NCI-H187 treated with DMSO at 0.1 percent for 48 hours (cell line): ENCODE data around the gene ARHGEF33.

Source experiments
- DNase-seq: peaks from one replicate; lab custom pipeline; 2025; lab: John Stamatoyannopoulos, UW

Gene ARHGEF33

DNA sequence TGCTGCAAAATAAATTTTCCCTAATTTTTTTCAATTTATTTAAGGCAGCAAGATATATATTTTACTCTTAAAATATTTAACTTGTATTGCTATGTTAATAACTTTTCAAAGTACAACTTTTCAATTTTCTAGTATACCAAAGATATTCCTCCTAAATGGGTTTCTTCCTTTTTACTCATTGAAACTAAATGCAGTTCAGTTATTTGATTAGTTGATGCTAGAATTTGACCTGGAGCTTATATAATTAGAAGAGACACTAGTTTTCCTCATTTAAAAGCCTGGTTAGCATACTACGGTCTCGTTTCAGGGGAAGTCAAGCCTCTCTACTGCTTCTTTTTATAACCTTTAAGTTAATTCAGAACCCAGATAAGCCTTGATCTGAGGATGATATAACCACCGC lies at the start of gene ARHGEF33:
TSS of gene ARHGEF33 (plus strand) at position 301 of the 400 bp plus-strand sequence. CDS start 29,573 bp downstream, outside the sequence.
- DNase-seq: no peak

DNA sequence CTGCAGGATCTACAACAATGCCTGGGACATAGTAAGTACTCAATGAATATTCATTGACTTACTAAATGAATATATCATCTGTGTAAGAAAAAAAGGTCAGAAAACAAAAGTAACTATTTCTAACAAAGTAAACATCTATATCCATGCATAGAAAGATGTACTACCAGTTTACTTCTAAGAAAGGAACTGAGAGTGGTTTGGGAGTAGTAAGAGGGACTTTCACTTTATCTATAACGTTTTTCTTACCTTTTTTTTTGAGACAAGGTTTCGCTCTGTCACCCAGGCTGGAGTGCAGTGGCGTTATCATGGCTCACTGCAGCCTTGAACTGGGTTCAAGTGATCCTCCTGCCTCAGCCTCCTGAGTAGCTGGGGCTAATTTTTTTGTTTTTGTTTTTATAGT lies 39.6 kb upstream of the ARHGEF33 start:
- DNase-seq: no peak

DNA sequence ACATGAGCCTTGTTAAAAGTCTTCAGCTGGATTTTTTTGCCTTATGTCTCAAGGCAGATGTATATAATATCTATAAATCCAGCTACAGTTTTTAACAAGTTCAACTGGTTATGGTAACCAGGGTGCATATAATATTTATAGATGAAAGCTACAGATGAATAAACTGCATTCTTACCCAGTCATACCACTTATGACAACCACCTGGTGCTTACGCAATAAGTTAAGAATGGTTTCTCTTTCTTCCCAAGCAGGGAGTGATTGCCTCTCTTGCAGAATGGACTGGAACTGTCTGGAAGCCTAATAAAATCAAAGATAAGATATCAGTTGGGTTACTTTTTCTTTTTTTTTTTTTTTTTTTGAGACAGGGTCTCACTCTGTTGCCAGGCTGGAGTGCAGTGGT lies 33.5 kb upstream of the ARHGEF33 start:
- no peak for DNase-seq

DNA sequence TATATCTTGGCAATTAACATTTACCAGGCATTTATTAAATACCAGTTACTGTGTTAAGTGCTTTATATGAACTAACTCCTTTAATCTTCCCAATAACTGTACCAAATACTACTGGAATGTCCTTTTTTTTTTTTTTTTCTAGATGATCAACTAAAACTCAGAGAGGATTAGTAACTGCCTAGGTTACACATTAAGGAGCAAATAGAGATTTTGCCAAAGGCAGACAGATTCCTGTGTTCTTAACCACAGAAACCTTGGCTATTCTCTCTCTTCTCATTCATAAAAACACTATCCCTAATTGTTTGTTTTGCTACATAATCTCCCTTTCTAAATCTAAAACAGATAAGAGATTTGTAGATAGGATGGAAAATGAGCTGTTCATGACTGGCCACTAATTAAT lies 27.2 kb upstream of the ARHGEF33 start:
- DNase-seq: no peak

DNA sequence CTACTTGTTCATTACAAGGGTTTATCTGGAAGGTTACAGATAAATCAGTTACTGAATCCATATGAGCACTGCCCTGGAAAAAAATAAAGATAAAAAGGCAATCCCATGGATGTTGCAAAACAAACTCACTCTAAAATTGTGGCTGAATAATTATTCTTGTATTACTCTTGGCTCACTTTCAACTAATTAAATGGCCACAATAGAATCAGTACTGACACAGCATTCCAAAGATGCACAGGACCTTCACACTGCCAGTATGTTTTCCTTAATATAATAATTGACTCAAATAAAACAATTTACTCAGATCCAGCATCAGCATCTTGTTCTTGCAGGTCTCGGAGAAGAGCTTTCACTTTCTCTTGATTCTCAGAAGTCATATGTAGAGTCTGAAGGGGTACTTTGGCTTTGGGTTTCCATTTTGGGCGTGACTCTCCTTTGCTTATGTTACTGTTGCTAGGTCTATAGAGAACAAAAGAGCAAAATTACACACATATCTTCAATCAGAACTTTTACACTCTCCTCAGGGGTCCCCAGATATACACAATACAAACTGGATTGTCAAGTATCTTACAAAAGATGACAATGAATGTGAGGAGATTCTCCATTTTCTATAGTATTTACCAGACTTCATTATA lies 26.5 kb upstream of the ARHGEF33 start:
- no peak for DNase-seq

DNA sequence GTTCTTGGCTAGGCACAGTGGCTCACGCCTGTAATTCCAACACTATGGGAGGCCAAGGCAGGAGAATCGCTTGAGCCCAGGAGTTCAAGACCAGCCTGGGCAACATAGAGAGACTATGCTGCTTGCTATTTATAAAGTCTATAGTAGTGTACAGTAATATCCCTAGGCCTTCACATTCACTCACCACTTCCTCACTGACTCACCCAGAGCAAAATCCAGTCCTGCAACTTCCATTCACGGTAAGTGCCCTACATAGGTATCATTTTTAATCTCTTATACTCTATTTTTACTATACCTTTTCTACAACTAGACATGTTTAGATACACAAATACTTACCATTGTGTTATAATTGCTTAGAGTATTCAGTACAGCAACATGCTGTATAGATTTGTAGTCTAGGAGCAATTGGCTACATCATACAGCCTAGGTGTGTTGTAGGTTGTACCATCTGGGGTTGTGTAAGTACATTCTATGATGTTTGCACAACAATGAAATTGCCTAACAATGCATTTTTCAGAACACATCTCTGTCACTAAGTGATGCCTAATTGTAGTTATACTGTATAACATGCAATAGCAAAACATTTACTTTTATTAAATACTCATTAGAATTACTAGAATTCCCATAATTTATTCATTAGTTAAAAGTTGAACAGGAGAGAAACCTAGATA lies 22.8 kb upstream of the ARHGEF33 start:
- no peak for DNase-seq

DNA sequence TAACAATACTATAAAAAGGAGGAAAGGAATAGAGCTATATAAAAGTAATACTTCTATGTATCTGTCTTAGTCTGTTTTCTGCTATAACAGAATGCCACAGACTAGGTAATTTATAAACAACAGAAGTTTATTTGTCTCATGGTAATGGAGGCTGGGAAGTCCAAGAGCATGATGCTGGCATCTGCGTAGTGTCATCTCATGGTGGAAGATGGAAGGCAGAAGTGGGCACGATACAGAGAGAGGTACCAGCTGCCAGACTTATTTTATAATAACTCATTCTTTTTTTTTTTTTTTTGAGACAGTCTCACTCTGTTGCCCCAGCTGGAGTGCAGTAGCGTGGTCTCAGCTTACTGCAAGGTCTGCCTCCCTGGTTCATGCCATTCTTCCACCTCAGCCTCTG lies 18.2 kb upstream of the ARHGEF33 start:
- DNase-seq: no peak

DNA sequence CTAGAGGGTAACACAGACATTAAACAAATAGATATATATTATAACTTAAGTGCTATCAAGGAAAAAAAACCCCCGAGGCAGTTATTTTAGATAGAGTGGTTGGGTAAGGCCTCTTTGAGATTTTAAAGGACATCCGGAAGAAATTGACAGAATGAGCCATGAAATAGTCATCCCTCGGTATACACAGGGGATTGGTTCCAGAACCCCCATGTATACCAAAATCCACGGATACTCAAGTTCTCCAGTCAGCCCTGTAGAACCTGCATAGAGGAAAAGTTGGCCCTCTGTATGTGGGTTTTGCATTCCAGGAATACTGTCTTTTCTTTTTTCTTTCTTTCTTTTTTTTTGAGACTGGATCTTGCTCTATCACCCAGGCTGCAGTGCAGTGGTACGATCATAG lies 15.9 kb upstream of the ARHGEF33 start:
- no peak for DNase-seq

DNA sequence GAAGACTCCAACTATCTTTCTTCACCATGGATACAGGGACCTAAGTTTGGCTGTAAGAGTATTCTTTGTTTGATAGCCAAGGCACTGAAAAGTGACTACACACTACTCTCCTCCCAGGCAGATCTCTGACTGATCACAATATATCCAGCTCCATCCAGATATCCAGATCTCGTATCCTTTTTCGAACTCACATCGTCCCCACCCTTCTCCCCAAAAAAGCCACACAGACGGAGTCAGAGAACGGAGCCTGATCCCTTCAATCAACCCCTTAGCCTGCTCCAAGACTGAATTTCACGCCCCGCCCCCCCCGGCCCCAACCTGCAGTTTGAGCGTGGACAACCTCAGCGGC lies 14.5 kb upstream of the ARHGEF33 start:
- no peak for DNase-seq

DNA sequence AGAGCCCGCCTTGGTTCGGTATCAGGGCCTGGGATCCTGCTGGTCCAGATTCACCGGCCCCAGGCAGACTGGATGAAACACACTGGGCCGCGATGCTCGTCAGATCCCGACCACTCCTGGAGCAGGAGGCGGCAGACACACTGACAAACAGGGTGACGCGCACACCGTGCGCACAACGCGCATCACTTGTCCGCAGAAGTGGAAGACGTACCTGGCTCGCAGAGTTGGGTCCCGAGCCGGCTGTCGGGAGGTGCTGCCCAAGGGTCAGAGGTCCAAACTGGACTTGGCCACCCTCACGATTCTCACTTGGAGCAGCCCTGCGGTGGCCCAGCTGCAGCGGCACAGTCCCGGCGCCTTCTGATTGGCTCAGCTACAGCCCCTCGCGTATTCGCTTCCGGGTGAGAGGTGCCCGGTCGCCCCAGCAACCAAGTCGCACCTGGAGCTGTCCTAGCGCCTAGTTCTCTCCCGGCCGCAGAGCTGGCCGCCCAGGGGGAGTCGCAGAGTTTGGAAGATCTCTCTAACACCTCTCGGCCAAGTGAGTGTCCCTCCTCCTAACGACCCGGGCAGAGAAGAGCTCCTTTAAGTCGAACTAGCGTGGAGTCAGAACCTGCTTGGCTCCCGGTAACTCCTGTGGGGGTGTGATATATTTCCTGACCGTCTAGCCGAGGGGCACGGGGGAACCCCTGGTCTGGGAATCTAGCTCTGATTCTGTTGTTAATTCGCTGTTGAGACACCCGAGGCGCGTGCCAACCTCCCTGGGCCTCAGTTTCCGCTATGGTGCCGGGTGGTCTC lies 13.9 kb upstream of the ARHGEF33 start, which contains the start of the genes DHX57 and MORN2:
TSS of gene DHX57 (minus strand) at position 359 of the 792 bp plus-strand sequence. CDS start 7,529 bp downstream, outside the sequence.
TSS of gene MORN2 (plus strand) at position 401 of the 792 bp plus-strand sequence.
- peak; percentile 37 for DNase-seq

DNA sequence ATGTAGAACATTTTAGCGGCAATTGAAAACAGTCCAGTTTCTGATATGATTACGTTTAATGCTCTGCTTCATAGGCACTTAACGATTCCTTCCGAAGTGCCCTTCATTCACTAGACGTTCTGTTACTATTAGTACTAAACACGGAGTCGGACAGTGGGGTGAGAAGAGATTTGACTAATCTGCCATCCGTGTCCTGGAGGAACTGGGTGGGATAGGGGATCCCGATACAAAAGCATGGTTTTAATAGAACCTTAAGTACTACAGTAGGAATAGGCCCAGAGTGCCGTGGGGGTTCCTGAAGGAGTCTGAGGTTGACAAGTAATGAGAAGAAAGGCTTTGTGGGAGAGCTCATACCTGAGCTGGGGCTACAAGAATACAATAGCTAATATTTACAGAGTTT lies 13.3 kb upstream of the ARHGEF33 start:
- no peak for DNase-seq

DNA sequence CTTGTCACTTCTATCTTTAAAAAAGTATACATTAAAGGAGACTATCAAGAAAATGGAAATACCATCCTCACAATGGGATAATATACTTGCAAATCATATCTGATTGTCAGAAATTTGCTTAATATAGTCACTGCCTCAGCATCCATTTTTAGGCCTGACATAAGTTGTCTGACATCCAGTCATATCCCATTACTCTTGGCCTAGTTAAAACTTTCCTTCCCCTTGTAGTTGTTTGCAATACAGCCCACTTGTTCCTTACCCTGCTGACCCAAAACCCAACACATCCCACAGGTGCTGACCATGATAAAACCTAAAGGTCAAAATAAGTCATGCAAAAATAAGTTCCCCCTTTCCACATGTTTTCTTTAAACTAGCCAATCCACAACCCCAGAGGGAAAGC lies 3.6 kb upstream of the ARHGEF33 start:
- DNase-seq: no peak

DNA sequence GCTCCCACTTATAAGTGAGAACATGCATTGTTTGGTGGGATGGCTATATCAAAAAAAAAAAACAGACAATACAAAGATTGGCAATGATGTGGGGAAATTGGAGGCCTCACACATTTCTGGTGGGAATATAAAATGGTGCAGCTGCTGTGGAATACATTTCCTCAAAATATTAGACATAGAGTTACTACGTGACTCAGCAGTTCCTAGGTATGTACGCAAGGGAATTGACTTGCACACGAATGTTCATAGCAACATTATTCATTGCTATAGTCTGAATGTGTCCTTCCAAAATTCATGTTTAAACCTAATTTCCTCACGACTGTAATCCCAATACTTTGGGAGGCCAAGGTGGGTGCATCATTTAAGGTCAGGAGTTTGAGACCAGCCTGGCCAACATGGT lies 2.3 kb upstream of the ARHGEF33 start:
- DNase-seq: no peak

DNA sequence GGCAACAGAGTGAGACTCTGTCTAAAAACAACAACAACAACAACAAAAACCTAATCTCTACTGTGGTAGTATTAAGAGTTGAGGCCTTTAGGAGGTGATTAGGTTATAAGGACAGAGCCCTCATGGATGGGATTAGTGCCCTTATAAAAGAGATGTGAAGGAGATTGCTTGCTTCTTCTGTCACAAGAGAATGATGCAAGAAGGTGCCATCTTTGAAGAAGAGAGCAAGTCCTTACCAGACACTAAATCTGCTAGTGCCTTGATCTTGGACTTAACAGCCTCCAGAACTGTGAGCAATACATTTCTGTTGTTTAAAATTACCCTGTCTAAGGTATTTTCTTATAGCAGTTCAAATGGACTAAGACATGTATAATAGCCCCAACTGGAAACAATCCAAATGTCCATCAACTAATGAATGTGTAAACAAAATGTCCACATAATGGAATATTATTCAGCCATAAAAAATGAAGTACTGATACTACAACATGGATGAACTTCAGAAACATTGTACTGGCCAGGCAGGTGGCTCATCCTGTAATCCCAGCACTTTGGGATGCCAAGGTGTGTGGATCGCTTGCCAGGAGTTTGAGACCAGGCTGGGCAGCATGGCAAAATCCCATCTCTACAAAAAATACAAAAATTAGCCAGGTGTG lies 1.6 kb upstream of the ARHGEF33 start:
- DNase-seq: no peak

DNA sequence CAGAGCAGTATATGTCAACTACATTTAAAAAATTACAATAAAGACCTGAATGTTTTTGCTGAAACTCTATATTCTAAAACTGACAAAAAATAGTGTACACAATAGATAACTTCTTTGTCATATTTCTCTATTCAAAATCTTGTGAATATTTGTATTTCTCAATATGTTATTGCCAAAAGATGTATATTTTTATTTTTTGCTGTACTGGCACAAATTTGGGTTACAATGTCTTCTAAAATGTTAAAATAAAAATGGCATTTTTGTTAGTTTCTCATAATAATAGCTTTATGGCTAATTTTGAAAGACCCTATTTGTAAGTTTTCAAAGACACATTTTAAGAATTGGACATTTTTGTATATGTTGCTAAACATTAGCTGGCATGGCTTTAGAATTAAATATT lies 630 bp upstream of the ARHGEF33 start:
- DNase-seq: no peak

DNA sequence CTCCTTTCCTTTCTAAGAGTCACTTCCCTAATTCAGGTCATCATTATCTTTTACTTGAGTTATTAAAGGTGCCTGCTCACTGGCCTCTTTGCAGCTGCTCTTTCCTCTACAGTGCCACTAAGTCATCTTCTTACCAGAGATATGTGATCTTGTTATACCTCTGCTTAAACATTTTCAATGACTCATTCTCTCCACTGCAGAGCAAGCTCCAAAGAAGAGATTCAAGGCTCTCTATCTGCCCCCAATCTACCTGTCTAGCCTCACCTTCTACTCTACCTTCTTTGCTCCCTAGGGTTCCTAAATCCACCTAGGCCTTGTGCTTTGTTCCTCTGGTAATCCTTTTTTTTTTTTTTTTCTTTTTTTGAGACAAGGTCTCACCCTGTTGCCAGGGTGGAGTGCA lies 3.1 kb downstream of the ARHGEF33 start:
- no peak for DNase-seq

DNA sequence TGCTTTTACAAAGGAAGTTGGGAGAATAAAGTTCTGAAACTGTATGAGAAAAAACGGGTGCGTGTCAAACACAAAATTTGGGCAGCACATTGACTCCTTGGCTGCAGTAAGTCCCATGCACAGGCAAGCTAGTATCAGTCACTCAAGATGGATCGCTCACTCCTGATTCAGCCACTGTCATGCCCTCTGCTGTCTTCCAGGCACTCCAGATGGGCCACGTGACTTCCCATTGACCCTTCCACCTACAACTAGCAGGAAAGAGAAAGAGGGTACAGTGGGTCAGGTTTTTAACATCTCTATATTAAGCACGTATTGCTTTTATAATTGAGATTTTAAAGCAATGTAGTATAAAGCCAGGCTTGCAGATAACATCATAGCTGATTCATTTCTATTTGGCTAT lies 8.6 kb downstream of the ARHGEF33 start:
- no peak for DNase-seq

DNA sequence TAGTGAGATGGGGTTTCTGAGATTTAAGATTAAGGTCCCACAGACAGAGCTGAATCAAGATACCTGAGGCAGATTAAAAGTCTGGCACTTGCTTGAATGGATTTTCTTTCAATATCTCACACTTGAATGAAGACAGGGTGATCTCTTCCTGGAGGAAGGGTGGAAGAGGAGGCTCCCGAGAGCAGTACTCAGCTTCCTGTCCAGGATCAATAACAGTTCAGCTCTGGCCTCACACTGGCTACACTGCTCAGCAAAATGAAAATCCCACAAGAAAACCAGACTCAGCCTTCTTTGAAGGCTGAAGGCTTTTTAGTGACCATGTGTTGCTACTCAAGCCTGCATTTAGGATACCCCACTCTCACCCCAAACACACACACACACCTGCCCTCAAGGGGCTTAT lies 11.1 kb downstream of the ARHGEF33 start:
- DNase-seq: no peak

DNA sequence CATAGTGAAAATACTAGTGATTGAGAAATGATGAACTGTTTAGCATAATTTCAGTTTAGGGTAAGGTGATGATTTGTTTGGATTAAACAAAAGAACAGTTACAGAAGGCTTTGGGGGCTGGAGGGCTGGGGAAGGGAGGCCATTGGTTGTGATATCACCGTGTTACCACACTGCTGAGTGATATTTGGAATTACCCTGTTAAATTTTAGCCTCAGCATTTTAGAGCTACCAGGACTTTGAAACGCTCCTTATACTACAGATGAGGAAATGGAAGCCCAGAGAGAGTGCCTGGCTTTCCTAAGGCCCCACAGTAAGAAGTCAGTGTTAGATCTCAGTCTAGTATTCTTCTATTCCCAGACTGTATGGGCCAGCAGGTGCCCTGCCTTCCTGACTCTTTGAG lies 15.6 kb downstream of the ARHGEF33 start:
- no peak for DNase-seq

DNA sequence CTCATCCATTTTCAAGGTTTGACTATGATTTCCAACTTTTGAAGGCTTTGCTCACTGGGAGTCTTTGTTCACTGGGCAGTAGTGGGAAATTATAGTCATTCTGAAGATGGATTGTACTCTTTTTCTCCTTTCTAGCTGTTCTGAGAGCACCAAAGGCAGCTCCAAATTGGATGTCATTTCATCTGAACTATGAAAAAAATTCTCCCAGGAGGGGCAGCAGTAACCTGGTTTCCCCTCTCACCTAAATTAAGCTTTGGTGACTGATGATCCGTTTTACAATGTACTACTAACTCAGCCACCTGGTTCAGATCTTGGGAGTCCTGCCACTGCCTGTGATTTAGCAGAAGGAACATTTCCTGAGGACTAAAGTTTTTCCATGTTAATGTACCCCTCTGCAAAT lies 17.6 kb downstream of the ARHGEF33 start:
- no peak for DNase-seq

DNA sequence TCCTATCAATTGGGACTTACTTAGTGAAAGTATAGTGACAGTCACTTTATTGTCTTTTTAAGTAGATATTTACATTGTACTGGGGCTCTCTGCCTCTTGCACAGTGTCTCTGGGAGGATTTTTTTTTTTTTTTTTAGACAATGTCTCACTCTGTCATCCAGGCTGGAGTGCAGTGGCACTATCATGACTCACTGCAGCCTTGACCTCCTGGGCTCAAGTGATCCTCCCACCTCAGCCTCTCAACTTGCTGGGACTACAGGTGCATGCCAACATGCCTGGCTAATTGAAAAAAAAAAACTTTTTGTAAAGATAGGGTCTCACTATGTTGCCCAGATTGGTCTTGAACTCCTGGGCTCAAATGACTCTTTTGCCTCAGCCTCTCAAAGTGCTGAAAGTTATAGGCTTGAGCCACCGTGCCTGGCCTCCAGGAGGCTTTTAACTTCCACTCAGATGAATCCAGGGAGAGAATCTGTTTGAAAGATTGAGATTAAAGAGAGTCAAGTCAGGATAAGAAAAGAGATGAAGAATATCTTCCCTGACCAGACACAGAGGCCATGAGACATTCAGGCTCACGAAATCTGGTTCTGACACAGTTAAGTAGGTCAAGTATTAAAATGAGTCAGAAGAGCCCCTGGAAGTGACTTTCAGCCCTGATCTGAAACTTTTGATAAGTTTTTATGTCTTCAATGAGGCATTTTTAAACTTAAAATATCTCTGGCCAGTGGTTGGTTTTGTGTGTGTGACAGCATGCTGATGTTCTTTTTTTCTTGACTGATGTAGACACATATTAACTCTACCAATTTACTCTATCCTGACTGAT lies 18.3 kb downstream of the ARHGEF33 start:
- DNase-seq: no peak

DNA sequence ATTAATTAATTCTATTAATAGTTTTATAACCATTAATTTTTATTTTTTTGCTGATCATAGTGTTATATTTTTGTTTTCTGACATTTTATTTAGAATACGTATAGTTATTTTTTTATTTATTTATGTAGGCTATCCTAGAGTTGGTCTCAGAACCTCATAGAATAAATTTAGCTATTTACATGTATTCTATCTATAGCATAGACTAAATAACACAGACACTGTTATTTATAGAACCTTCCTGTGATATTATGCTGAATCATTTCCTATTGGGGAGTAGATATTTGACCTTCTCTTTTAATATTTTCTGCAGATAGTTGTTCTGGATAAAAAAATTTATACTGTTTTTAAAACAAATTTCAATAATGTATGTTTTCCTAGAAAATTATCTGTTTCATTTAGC lies 20.2 kb downstream of the ARHGEF33 start:
- no peak for DNase-seq
